WTC11 (cell line): ENCODE results near the gene DUSP9. TPM values are rescaled to one million over a fixed set of nuclear protein-coding genes. Genes with fewer than 3 reads are reported as not detected.

Experiments used
- ATAC-seq: fragments of 200-7000 bp; cut with Tn5 transposase; 2 replicates; pipeline ENCODE4 v1.10.0; 2021; ENCODE audit warnings: mild to moderate bottlenecking, moderate library complexity
- CTCF ChIA-PET: fragments of 300-600 bp; sonication (Branson Sonifier 250); formaldehyde crosslinking; loops from one replicate; lab custom pipeline; 2021; ENCODE audit warnings: antibody characterized with exemption; lab: Charles Lee
- POLR2A ChIA-PET: fragments of 350-600 bp; sonication (Branson Sonifier 250); formaldehyde crosslinking; loops from one replicate; lab custom pipeline; 2021; ENCODE audit warnings: antibody characterized with exemption; lab: Charles Lee
- DNase-seq: peaks from one replicate; pipeline ENCODE4 v3.0.0; 2021; ENCODE audit warnings: low spot score
- H3K27ac Mint-ChIP-seq: 2 replicates; pipeline ENCODE4 v1.8.0; 2021; ENCODE audit warnings: mixed read lengths
- H3K27me3 Mint-ChIP-seq: 2 replicates; pipeline ENCODE4 v1.8.0; 2021; ENCODE audit warnings: low read depth, mild to moderate bottlenecking, moderate library complexity, mixed read lengths
- H3K36me3 Mint-ChIP-seq: 2 replicates; pipeline ENCODE4 v1.8.0; 2021; ENCODE audit warnings: mixed read lengths
- H3K4me1 Mint-ChIP-seq: 2 replicates; pipeline ENCODE4 v1.8.0; 2022; ENCODE audit warnings: mixed read lengths
- H3K4me3 Mint-ChIP-seq: 2 replicates; pipeline ENCODE4 v1.8.0; 2021; ENCODE audit warnings: mild to moderate bottlenecking, moderate library complexity, mixed read lengths
- H3K9me3 Mint-ChIP-seq: 2 replicates; pipeline ENCODE4 v1.8.0; 2021; ENCODE audit warnings: mixed read lengths
- ATF2 ChIP-seq: sonication (generic); formaldehyde crosslinking; IDR thresholded peaks from 2 replicates; pipeline ENCODE4 v1.8.1; 2022; ENCODE audit warnings: low read depth, missing genetic modification reagents, borderline replicate concordance
- ATF6 ChIP-seq: sonication (generic); formaldehyde crosslinking; IDR thresholded peaks from 2 replicates; pipeline ENCODE4 v1.8.1; 2023; ENCODE audit warnings: mild to moderate bottlenecking, missing genetic modification reagents
- E2F1 ChIP-seq: sonication (generic); formaldehyde crosslinking; IDR thresholded peaks from 2 replicates; pipeline ENCODE4 v1.8.0; 2022; ENCODE audit warnings: mild to moderate bottlenecking, missing genetic modification reagents
- E2F4 ChIP-seq: sonication (generic); formaldehyde crosslinking; IDR thresholded peaks from 2 replicates; pipeline ENCODE4 v1.8.1; 2022; ENCODE audit warnings: low read depth, mild to moderate bottlenecking, moderate library complexity, missing genetic modification reagents, borderline replicate concordance
- ERG ChIP-seq: fragments of 250-450 bp; sonication (Bioruptor Pico); IDR thresholded peaks from 2 replicates; pipeline ENCODE4 v1.8.0; 2021; ENCODE audit warnings: mild to moderate bottlenecking
- ESRRA ChIP-seq: sonication (generic); formaldehyde crosslinking; IDR thresholded peaks from 2 replicates; pipeline ENCODE4 v1.8.1; 2022; ENCODE audit warnings: mild to moderate bottlenecking, missing genetic modification reagents, borderline replicate concordance
- FOXP1 ChIP-seq: sonication (generic); formaldehyde crosslinking; IDR thresholded peaks from 2 replicates; pipeline ENCODE4 v1.8.0; 2022; ENCODE audit warnings: missing genetic modification reagents, mild to moderate bottlenecking, moderate library complexity, borderline replicate concordance
- GABPB1 ChIP-seq: sonication (generic); formaldehyde crosslinking; IDR thresholded peaks from 2 replicates; pipeline ENCODE4 v1.8.1; 2023; ENCODE audit warnings: mild to moderate bottlenecking, missing genetic modification reagents
- JAZF1 ChIP-seq: fragments of 250-450 bp; sonication (Bioruptor Pico); IDR thresholded peaks from 2 replicates; pipeline ENCODE4 v1.9.0; 2021; ENCODE audit warnings: moderate library complexity, mild to moderate bottlenecking, inconsistent platforms
- MAX ChIP-seq: sonication (generic); formaldehyde crosslinking; IDR thresholded peaks from 2 replicates; pipeline ENCODE4 v1.8.0; 2022; ENCODE audit warnings: mild to moderate bottlenecking, missing genetic modification reagents
- MYBL2 ChIP-seq: sonication (generic); formaldehyde crosslinking; IDR thresholded peaks from 2 replicates; pipeline ENCODE4 v1.8.1; 2023; ENCODE audit warnings: mild to moderate bottlenecking, moderate library complexity, missing genetic modification reagents
- NFE2L1 ChIP-seq: sonication (generic); formaldehyde crosslinking; IDR thresholded peaks from 2 replicates; pipeline ENCODE4 v1.8.1; 2023; ENCODE audit warnings: missing genetic modification reagents
- NR2C2 ChIP-seq: sonication (generic); formaldehyde crosslinking; IDR thresholded peaks from 2 replicates; pipeline ENCODE4 v1.8.0; 2022; ENCODE audit warnings: mild to moderate bottlenecking, missing genetic modification reagents
- PRRX2 ChIP-seq: fragments of 250-450 bp; sonication (Bioruptor Pico); IDR thresholded peaks from 2 replicates; pipeline ENCODE4 v1.8.0; 2021; ENCODE audit warnings: mild to moderate bottlenecking
- SP1 ChIP-seq: sonication (generic); formaldehyde crosslinking; conservative IDR thresholded peaks from 2 replicates; pipeline ENCODE4 v1.8.1; 2022; ENCODE audit warnings: missing genetic modification reagents
- TCF7 ChIP-seq: sonication (generic); formaldehyde crosslinking; IDR thresholded peaks from 2 replicates; pipeline ENCODE4 v1.8.0; 2022; ENCODE audit warnings: mild to moderate bottlenecking, low read depth, missing genetic modification reagents, moderate library complexity
- TP53 ChIP-seq: sonication (generic); formaldehyde crosslinking; IDR thresholded peaks from 2 replicates; pipeline ENCODE4 v1.8.1; 2023; ENCODE audit warnings: mild to moderate bottlenecking, missing genetic modification reagents
- ZBTB21 ChIP-seq: sonication (generic); formaldehyde crosslinking; IDR thresholded peaks from 2 replicates; pipeline ENCODE4 v1.8.1; 2023; ENCODE audit warnings: mild to moderate bottlenecking, missing genetic modification reagents, borderline replicate concordance
- ZNF512 ChIP-seq: sonication (generic); formaldehyde crosslinking; IDR thresholded peaks from 2 replicates; pipeline ENCODE4 v1.8.1; 2022; ENCODE audit warnings: missing genetic modification reagents, borderline replicate concordance
- ZNF671 ChIP-seq: fragments of 250-450 bp; sonication (Bioruptor Pico); IDR thresholded peaks from 2 replicates; pipeline ENCODE4 v1.8.0; 2021; ENCODE audit warnings: mild to moderate bottlenecking
- total RNA-seq: library from RNA; stranded (reverse); gene quantifications from 3 replicates; pipeline ENCODE4 v1.2.3, GENCODE V29; 2021

The DUSP9 gene
- total RNA-seq, 1 experiment from 2014 or later: 2.5 TPM

- ChIA-PET CTCF (interaction anchor here (1.0 to 2.1 kb wide), 4 partner anchors 14 to 46 kb away, joined by 3 to 7 read pairs (median 6); no protein-coding TSS in a partner anchor), POLR2A (no interaction called here)
- Mint-ChIP-seq H3K36me3 (no peaks in the 10 kb centered on the region), H3K4me3 (no peak overlapping the region), H3K27ac (no peak overlapping the region), H3K9me3 (no peaks in the 10 kb centered on the region), H3K4me1 (no peaks in the 10 kb centered on the region), H3K27me3 (peaks cover 12% of the 10 kb centered on the region)
- no peak for TF ChIP-seq MAX (CRISPR knock-in tag)
- no peak for TF ChIP-seq E2F4 (CRISPR knock-in tag)
- TF ChIP-seq JAZF1 (CRISPR knock-in tag): no peak
- TF ChIP-seq E2F1 (CRISPR knock-in tag): no peak
- TF ChIP-seq TP53 (CRISPR knock-in tag): no peak
- no peak for TF ChIP-seq SP1
- TF ChIP-seq NFE2L1 (CRISPR knock-in tag): no peak
- TF ChIP-seq ERG (CRISPR knock-in tag): no peak
- no peak for TF ChIP-seq ZNF671 (CRISPR knock-in tag)
- TF ChIP-seq MYBL2 (CRISPR knock-in tag): no peak
- TF ChIP-seq PRRX2 (CRISPR knock-in tag): no peak
- no peak for TF ChIP-seq ATF2 (CRISPR knock-in tag)
- no peak for TF ChIP-seq ATF6
- TF ChIP-seq FOXP1 (CRISPR knock-in tag): no peak
- no peak for TF ChIP-seq ESRRA (CRISPR knock-in tag)
- no peak for TF ChIP-seq GABPB1 (CRISPR knock-in tag)
- TF ChIP-seq ZNF512 (CRISPR knock-in tag): no peak
- TF ChIP-seq TCF7 (CRISPR knock-in tag): no peak
- TF ChIP-seq NR2C2 (CRISPR knock-in tag): no peak
- TF ChIP-seq ZBTB21 (CRISPR knock-in tag): no peak
- ATAC-seq (no peak), DNase-seq (no peak)
These were observed 24.2 kb upstream of the DUSP9 start for GRCh38 chrX:153622661-153623309.
